Endometrial microvascular endothelial cells (primary cell): ENCODE results near the gene TMEM59L. TPM values are rescaled to one million over a fixed set of nuclear protein-coding genes. Genes with fewer than 3 reads are reported as not detected.

Experiments used
- in situ Hi-C: cut with HindIII; loops from 2 replicates; pipeline ENCODE4 v1.10.0; 2017; ENCODE audit warnings: low sequenced_read_pairs, low pct_unique_long_range_greater_than_20kb; ENCODE audit errors: inconsistent ontology term
- total RNA-seq: library from RNA; depleted of rRNA; stranded (reverse); fragments of >200 nt; gene quantifications from one replicate; pipeline ENCODE4 v1.2.3, GENCODE V29; 2015; ENCODE audit errors: inconsistent ontology term

TMEM59L gene
- total RNA-seq, 1 donor from 2014 or later: not detected

GRCh38 chr19:18633321-18633720, 20.7 kb downstream of the TMEM59L start:
- in situ Hi-C loops: no loop called here

- in situ Hi-C loops: no loop called here
These were observed 22.1 kb downstream of the TMEM59L start for GRCh38 chr19:18634612-18635297.

DNA sequence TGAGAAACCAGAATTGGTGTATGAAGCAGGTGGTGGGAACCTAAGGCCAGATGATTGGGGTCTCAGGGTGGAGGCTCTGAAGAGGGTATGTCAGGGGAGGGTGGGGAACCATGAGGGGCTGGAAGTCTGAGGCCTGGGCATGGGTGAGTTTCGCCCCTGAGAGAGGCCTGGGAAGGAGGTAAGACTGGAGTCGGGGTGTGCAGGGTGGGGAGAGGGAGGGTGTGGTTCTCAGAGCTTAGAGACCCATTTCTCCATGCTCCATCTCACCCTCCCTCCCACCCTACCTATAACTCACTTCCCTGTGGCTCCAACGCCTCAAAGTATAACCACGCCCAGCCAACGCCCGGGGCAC, 23.1 kb downstream of the TMEM59L start:
- in situ Hi-C loops: no loop called here

DNA sequence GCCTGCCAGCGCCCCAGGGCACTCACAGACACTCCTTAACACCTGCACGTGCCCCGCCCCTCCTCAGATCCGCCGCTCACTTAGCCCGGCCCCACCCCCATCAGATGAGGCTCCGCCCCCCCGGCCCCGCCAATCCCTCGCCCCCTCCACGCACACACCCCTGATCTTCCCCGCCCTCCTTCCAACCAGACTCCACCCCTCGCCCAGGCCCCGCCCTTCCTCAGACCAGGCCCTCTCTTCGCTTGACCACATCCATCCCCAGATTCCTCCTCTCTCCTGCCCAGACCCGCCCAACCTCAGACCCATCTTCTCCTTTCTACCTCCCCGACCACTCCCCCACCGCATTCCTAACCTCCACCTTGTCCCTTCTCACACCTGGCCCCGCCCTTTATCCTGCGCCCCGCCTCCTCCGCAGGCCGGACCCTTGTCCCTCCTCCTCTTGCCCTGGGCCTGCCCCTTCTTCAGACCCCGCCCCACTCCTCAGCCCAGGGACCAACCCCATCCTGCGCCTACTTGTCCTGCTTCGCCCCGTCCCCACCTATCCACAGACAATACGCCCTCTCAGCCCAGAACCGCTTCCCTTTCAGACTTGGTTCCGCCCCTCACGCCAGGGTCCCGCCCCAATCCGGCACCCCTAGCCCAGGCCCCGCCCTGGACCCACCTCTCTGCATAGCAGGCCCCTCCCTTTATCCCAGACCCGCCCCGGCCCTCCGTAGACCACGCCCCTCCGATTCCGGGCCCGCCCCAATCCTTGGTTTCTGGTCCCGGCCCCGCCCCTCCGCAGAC, 23.7 kb downstream of the TMEM59L start:
- in situ Hi-C loops: no loop called here

GRCh38 chr19:18636969-18637629, 24.4 kb downstream of the TMEM59L start, which contains the start of gene KLHL26:
KLHL26 (plus strand) TSS chr19:18637028; CDS start chr19:18637055, 27 bp downstream.
- in situ Hi-C loops: no loop called here

GRCh38 chr19:18637673-18638630, 25.3 kb downstream of the TMEM59L start:
- in situ Hi-C loops: no loop called here

GRCh38 chr19:18639706-18640243, 27.1 kb downstream of the TMEM59L start:
- in situ Hi-C loops: no loop called here

GRCh38 chr19:18644196-18645034, 31.7 kb downstream of the TMEM59L start:
- in situ Hi-C loops: no loop called here

DNA sequence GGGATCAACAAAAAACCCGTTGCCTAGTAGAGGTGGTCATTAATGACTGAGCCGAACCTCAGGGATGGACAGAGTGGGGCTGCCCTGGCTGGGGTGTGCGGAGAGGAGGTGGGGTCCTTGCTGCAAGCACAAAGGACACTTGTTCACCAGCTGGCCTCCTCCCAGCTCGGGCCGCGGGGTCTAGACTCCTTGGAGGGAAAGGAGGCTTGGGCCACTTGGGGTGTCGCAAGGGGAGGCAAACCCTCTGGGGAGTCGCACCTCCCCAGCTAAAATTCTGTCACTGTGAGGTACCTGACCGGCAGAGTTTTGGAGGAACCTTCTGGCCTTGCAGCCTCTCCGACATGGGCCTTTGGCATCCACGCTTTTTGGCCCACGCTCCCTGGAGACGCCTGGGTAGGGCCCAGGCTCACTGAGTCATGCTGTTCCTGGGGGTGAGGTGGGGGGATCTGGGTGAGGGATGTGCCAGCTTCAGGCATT, 32.4 kb downstream of the TMEM59L start:
- in situ Hi-C loops: no loop called here

DNA sequence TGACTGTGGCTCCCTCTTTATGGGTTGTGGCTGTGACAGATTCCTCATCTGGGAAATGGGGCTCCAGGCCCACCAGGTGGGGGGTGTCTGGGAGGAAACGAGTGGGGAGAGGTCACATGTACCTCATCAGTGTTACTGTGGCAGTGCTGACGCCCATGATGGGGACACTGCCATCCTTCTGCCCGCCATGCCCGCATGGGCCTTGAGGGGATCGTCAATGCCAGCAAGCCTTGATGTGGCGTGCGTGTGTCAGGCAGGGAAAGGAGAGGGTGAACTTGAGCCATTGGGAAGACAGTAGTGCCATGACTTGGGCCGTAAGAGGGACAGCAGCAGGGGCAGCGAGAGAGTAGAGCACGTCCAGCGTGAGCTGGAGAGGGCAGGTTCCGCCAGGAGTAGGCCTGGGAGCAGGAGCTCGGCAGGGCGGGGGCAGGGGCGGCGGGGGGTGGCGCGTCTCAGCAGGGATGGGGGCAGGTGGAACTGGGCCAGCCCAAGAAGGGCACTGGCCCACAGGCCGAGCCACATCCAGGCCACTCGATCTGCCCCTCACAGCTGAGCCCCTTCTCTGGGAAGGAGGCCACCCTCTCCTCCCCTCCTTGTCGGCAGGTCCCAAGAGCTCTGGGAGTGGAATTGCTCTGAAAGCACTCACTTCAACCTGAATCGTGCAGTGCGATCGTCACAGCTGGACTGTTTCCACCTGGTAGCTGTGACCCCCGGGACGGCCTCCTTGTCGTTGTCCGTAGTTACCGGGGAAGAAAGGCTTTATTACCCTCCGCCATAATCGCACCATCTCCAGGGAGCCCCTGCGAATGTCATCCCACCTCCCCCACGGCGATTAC, 34.1 kb downstream of the TMEM59L start:
- in situ Hi-C loops: no loop called here

GRCh38 chr19:18647371-18647767, 34.7 kb downstream of the TMEM59L start:
- in situ Hi-C loops: no loop called here

DNA sequence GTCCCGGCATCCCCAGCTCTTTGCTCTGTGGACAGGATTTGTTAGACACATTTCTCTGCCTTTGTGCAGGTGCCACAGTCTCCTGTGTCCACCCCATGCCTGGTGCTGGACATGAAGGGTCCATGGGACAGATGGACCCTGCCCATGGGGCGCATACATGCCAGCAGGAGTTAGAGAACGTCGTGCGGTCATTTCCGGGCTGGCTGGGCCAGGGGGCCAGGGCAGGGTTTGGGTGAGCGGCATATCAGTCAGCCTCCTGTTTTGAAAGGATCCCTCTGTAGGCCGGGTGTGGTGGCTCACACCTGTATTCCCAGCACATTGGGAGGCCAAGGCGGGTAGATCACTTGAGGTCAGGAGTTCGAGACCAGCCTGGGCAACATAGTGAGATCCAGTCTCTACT, 35.1 kb downstream of the TMEM59L start:
- in situ Hi-C loops: no loop called here

DNA sequence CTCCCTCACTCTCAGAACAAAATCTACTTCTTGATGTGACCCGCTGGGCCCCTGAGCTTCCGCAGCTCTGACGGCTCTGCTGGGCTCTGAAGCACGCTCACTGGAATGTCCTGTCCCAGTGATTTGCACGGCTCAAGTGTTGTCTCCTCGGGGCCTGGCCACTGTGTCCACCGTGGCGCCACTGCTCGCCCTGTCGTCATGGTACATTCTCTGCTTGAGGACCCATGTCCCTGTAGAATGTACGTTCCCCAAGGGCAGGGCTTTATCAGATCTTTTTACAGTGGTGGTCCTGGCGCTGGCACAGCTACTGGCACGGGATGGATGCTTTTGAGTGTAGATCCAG, 36.3 kb downstream of the TMEM59L start:
- in situ Hi-C loops: no loop called here

GRCh38 chr19:18649371-18650020, 36.8 kb downstream of the TMEM59L start:
- in situ Hi-C loops: no loop called here

- in situ Hi-C loops: no loop called here
These were observed 37.3 kb downstream of the TMEM59L start for GRCh38 chr19:18650021-18650390.

DNA sequence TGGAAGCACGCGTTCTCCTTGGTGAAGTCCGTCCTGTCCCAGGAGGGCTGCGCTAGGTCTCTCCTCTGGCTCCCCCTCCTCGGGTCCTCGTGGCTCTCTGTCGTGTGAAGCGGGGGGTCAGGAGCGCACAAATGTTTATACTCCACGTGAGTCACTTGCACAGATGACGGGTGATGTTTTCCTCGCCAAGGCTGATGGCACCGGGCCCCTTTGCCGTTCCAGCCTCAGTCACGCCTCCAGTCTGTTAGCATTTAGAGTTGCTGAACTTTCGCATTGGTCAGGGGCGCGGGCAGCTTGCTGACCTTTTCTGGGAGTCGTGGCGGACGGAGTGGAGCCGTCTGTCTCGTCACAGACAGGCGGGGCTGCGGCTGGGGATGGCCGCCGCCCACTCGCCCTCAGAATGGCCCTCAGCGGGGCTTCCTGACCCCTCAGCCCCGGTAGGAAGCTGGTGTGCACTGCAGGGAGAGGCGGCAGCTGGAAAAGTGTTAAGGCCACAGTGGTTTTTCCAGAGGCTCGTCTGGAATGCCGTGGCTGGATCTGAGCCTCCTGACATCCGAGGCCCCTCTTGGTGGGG, 37.9 kb downstream of the TMEM59L start:
- in situ Hi-C loops: no loop called here
